GM19099 (cell line): ENCODE results near the gene LTA4H.

Experiments
- POLR2A ChIP-seq: IDR thresholded peaks from 3 replicates; pipeline ENCODE4 v1.6.1; 2011; ENCODE audit warnings: low read depth; ENCODE audit not compliant: insufficient read length; ENCODE audit errors: extremely low read depth

Gene LTA4H

DNA sequence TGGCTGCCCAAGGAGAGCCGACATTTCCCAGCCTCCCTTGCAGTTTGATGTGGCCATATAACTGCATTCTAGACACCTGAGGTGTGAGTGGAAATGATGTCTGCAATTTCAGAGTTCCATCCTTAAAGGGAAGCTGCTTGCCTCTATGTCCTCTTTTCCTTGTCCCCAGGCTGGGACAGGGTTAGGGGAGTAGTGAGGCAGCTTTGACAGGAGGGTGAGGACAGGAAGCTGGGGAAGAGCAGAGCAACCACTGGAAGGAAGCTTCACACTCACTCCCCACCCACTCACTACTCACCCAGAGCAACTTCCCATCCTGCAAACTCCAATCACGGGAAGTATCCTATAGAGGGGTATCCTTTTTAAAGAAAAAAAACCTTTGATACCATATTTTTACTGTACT is 28.9 kb upstream of the LTA4H start:
- no peak for TF ChIP-seq POLR2A

GRCh38 chr12:96063046-96063445 is 27.7 kb upstream of the LTA4H start:
- no peak for TF ChIP-seq POLR2A

GRCh38 chr12:96061864-96062453 is 26.6 kb upstream of the LTA4H start:
- no peak for TF ChIP-seq POLR2A

DNA sequence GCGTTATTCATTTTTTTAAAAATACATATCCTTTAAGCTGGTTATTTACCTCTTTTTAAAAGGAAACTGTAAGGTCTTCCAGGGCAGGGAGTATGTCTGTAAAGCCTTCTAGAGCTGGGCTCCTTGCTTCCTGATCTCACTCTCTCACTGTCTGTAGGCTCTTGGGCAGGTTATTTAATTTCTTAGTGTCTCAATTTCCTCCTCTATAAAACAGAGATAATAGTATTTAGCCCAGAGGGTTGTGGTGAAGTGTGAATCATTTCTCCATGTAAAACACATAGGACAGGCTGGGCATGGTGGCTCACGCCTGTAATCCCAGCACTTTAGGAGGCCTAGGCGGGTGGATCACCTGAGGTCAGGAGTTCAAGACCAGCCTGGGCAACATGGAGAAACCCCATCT is 25.9 kb upstream of the LTA4H start:
- no peak for TF ChIP-seq POLR2A

GRCh38 chr12:96060041-96060440 is 24.7 kb upstream of the LTA4H start:
- TF ChIP-seq POLR2A = no peak

- TF ChIP-seq POLR2A = no peak
These were observed 22.7 kb upstream of the LTA4H start for GRCh38 chr12:96057986-96058553.

DNA sequence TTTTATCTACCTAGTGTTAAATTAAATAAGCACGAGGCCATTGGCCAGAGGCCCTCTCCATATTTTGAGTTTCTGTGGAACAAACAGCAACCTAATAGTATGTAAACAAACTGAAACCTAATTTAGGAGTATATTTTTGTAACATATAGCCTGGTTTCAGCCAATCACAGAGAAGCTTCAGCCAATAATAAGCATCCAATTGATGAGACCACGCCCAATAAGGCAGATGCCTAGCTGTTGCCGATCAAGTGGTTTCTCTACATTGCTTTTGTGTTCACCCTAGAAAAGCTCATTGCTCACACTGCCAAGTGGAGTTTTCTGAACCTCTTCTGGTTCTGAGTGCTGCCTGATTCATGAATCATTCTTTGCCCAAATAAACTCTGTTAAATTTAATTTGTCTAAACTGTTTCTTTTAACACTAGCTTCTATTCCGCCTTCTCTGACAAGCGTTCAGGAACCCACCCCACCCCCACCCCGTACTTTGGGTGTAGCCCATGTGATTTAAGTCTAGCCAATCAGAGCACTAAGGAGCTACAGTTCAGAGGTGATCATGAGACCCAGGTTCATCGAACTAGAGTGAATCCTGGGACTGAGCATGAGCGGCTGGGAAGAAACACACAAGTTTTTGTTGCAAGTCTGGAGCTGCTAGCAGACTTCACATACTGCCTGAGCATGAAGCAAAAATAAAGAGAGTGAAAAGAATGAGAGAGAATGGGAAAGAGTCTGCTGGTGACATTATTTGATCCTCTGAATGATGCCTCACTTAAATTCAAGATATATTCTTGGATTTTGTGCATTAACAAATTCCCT is 21.5 kb upstream of the LTA4H start:
- no peak for TF ChIP-seq POLR2A

DNA sequence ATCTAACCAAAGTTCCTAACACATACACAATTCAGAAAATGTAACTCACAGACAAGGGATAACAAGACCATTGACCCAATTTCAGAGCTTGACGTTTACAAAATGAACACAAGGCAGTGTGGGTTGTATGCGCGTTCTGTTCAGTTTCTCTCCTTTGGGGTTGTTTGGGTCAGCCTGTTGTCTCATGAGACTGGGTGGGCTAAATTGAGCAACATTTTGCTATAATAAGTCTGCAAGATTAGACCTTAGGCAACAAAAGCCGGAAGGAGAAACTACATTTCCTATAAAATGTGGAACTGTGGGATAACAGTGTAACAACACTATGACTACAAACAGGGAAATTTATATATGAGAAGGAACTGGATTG is 18.8 kb upstream of the LTA4H start:
- no peak for TF ChIP-seq POLR2A

- TF ChIP-seq POLR2A = no peak
These were observed 18.3 kb upstream of the LTA4H start for GRCh38 chr12:96053476-96054243.

- TF ChIP-seq POLR2A = no peak
These were observed 16.5 kb upstream of the LTA4H start for GRCh38 chr12:96051756-96052485.

DNA sequence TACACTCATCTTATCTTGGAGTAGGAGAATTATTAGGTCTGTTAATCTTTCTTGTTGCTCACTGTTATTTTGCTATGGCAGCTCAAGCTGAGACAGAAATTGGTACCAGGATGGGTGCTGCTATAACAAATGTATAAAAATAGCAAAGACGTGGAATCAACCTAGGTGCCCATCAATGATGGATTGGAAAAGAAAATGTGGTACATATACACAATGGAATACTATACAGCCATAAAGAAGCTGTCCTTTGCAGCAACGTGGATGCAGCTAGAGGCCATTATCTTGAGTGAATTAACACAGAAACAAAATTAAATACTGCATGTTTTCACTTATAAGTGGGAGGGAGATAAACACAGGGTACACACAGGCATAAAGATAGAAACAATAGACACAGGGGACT is 14.8 kb upstream of the LTA4H start:
- TF ChIP-seq POLR2A = no peak

- no peak for TF ChIP-seq POLR2A
These were observed 13.7 kb upstream of the LTA4H start for GRCh38 chr12:96049101-96049500.

DNA sequence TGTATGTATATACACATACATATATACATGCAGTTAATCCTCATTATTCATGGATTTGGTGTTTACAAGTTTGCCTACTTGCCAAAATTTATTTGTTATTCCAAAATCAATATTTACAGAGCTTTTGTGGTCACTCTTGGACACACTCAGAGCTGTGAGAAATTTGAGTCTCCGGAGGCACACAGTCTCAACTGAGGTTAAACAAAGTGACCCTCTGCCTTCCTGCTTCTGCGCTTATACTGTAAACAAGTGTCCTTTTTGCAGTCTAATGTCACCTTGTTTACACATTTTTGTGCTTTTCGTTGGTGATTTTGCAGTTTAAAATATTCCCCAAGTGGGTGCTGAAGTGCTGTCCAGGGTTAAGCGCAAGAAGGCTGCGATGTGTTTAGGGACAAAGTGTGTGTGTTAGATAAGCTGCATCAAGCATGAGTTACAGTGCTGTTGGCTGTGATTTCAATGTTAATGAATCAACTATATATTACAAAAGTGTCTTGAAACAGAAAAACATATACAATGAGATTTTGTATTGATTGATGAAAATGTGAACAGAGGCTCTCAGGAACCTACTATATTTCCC is 13.1 kb upstream of the LTA4H start:
- TF ChIP-seq POLR2A = no peak

DNA sequence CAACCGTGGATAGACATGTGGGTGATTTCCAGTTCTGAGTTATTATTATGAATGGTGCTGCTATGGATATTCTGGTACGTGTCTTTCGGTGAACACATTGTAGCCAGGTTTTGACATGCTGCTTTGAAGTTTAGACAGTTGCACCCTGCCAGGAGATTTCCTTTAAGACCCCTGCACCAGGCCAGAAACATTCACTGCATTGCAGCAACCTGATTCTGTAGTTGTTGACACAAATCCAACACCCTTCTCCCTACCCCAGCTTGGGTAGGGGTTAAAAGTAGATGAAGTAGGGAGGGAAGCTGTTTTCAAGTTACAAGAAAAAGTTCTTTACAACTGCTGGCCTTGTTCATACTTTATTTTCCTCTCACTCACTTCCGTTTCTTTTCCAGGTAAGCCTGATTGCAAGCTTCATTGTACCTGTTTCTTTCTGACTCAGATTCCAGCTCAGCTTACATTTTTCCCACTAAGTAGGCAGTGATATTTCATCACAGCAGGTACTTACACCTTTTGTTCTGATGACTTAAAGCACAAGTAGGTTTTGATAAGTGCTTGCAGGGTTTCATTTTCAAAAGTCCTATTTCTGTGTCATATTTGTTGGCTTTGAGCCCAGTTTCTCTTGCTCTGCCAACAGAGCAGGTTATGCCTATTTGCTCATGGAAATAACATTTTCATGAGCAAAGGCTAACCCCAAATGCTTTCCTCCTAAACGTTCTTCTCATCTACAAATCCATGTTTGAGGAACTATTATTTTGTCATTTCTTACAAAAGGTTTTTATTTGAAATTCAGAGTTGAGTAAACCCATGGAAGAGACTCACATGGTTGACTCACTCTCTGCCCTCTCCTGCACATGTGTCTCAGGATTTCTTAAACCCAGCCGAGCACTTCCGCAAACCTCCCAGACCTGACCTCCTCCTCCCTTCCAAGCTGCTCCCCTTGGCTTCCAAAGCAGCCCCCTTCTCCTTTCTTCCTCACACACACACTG is 12.1 kb upstream of the LTA4H start:
- TF ChIP-seq POLR2A = no peak
